HL-60 (cell line): ENCODE measurements around the gene CLECL1.
A peak's percentile ranks its signal among the peaks of the same experiment; 100 is the strongest.
"Not testable (repeated sequence)": the region's sequence is repeated elsewhere in the genome, so short reads cannot be mapped to it uniquely, and the experiment has no call there.

Experiments
- DNase-seq, 2 experiments: peaks; one replicate each; pipeline ENCODE4 v3.0.0-alpha.2; 2010 to 2020; ENCODE audit warnings: low read depth in 1 of 2, low spot score in 1 of 2
- H3K27ac ChIP-seq: fragments of 250-450 bp; sonication (Bioruptor Pico); replicated peaks from 2 replicates; pipeline ENCODE4 v1.5.1; 2020; ENCODE audit warnings: mild to moderate bottlenecking, moderate library complexity
- H3K27me3 ChIP-seq: fragments of 250-450 bp; sonication (Bioruptor Pico); 2 replicates; pipeline ENCODE4 v1.5.1; 2021; ENCODE audit warnings: mild to moderate bottlenecking, moderate library complexity; ENCODE audit not compliant: insufficient read depth, poor library complexity, severe bottlenecking
- H3K4me3 ChIP-seq: replicated peaks from 2 replicates; pipeline ENCODE4 v1.5.1; 2011; ENCODE audit warnings: mild to moderate bottlenecking, control low read depth, low read length; ENCODE audit not compliant: insufficient read depth
- CTCF ChIP-seq: IDR thresholded peaks from one replicate; pipeline ENCODE4 v1.5.1; 2011; ENCODE audit warnings: low read length, control low read depth, inconsistent platforms; ENCODE audit not compliant: insufficient read depth
- GABPA ChIP-seq: IDR thresholded peaks from 2 replicates; pipeline ENCODE4 v1.6.1; 2012; ENCODE audit warnings: low read depth
- POLR2AphosphoS5 ChIP-seq: IDR thresholded peaks from 2 replicates; pipeline ENCODE4 v1.6.1; 2012; ENCODE audit warnings: low read depth
- REST ChIP-seq: IDR thresholded peaks from 2 replicates; pipeline ENCODE4 v1.6.1; 2012; ENCODE audit warnings: low read depth; ENCODE audit not compliant: insufficient replicate concordance
- SPI1 ChIP-seq: IDR thresholded peaks from 2 replicates; pipeline ENCODE4 v1.6.1; 2012; ENCODE audit warnings: low read depth, mild to moderate bottlenecking, borderline replicate concordance

CLECL1 gene

GRCh38 chr12:9699898-9700605, 32.8 kb downstream of the CLECL1 start:
- no peak overlapping the region for H3K27ac ChIP-seq
- TF ChIP-seq SPI1 (no peak), CTCF (no peak), POLR2AphosphoS5 (no peak), REST (no peak), GABPA (no peak)

GRCh38 chr12:9699269-9699897, 33.5 kb downstream of the CLECL1 start:
- Histone ChIP-seq H3K27me3 (no peaks in the 10 kb centered on the region), H3K27ac (no peak overlapping the region), H3K4me3 (no peak overlapping the region)
- DNase-seq: no peak
- no peak for TF ChIP-seq CTCF

More at GRCh38 chr12:9699898-9700605, 32.8 kb downstream of the CLECL1 start:
- no peak for DNase-seq
- Histone ChIP-seq H3K27me3 (no peaks in the 10 kb centered on the region), H3K4me3 (no peak overlapping the region)

- H3K4me3 ChIP-seq: no peak overlapping the region
- DNase-seq: peak in 1 of 2 experiments; percentile 27
- no peaks in the 10 kb centered on the region for H3K27me3 ChIP-seq
- no peak for TF ChIP-seq CTCF
- TF ChIP-seq GABPA: no peak
- no peak for TF ChIP-seq SPI1
- no peak for TF ChIP-seq POLR2AphosphoS5
- no peak for TF ChIP-seq REST
- H3K27ac ChIP-seq: no peak overlapping the region
These were observed 34.2 kb downstream of the CLECL1 start for GRCh38 chr12:9698681-9699080.

- Histone ChIP-seq H3K27me3 (no peaks in the 10 kb centered on the region), H3K4me3 (no peak overlapping the region), H3K27ac (no peak overlapping the region)
- TF ChIP-seq CTCF (no peak), POLR2AphosphoS5 (no peak), GABPA (no peak), SPI1 (no peak), REST (no peak)
- DNase-seq: no peak
These were observed 35.3 kb downstream of the CLECL1 start for GRCh38 chr12:9697619-9698018.

- not testable (repeated sequence) for H3K27ac ChIP-seq, DNase-seq, H3K4me3 ChIP-seq, H3K27me3 ChIP-seq
These were observed 37.2 kb downstream of the CLECL1 start for GRCh38 chr12:9695661-9696060.
